HUES48 (cell line): ENCODE data around the gene LCE3A.

Source experiments
- H3K27ac ChIP-seq: one replicate; pipeline ENCODE4 v1.7.0; 2013; ENCODE audit warnings: low read depth, low read length, inconsistent platforms
- H3K27me3 ChIP-seq: 2 replicates; pipeline ENCODE4 v1.6.1; 2013; ENCODE audit warnings: mild to moderate bottlenecking, low read length; ENCODE audit not compliant: control insufficient read depth, insufficient read depth
- H3K36me3 ChIP-seq: 2 replicates; pipeline ENCODE4 v1.6.1; 2013; ENCODE audit warnings: low read length; ENCODE audit not compliant: control insufficient read depth, insufficient read depth
- H3K4me1 ChIP-seq: 2 replicates; pipeline ENCODE4 v1.6.1; 2013; ENCODE audit warnings: mild to moderate bottlenecking, low read length; ENCODE audit not compliant: control insufficient read depth, insufficient read depth
- H3K4me3 ChIP-seq: 2 replicates; pipeline ENCODE4 v1.5.1; 2013; ENCODE audit warnings: mild to moderate bottlenecking, low read depth, low read length
- H3K9ac ChIP-seq: 2 replicates; pipeline ENCODE4 v1.6.1; 2013; ENCODE audit warnings: mild to moderate bottlenecking, low read depth, low read length, moderate library complexity
- H3K9me3 ChIP-seq: 2 replicates; pipeline ENCODE4 v1.6.1; 2013; ENCODE audit warnings: low read length; ENCODE audit not compliant: control insufficient read depth, insufficient read depth

LCE3A gene

GRCh38 chr1:152577168-152577567 lies 45.7 kb downstream of the LCE3A start:
- H3K36me3 ChIP-seq: no peaks in the 10 kb centered on the region
- no peak overlapping the region for H3K4me3 ChIP-seq
- no peaks in the 10 kb centered on the region for H3K4me1 ChIP-seq
- H3K27ac ChIP-seq: no peak overlapping the region
- peaks cover 91% of the 10 kb centered on the region for H3K9me3 ChIP-seq
- no peaks in the 10 kb centered on the region for H3K27me3 ChIP-seq
- H3K9ac ChIP-seq: no peak overlapping the region
